Ovary (tissue), 9 donors: Measurements from ENCODE around the gene WBP1L. TPM values are rescaled to one million over a fixed set of nuclear protein-coding genes. Genes with fewer than 3 reads are reported as not detected.
A peak's percentile ranks its signal among the peaks of the same experiment; 100 is the strongest.
"Not testable (repeated sequence)": the region's sequence is repeated elsewhere in the genome, so short reads cannot be mapped to it uniquely, and the experiment has no call there.

Source experiments
- DNase-seq, 5 donors: peaks; one replicate each; pipeline ENCODE4 v3.0.0-alpha.2; 2019 to 2020
- H3K27ac ChIP-seq, 2 donors: fragments of 200-600 bp; one replicate each; pipeline versions ENCODE4 v1.5.1 to v1.8.0; 2019 to 2022
- H3K27me3 ChIP-seq: fragments of 200-600 bp; one replicate; pipeline ENCODE4 v1.8.0; 2022
- H3K36me3 ChIP-seq: fragments of 200-600 bp; sonication (generic); one replicate; pipeline ENCODE4 v1.5.1; 2019
- H3K4me1 ChIP-seq: one replicate; pipeline ENCODE4 v1.8.1; 2013; ENCODE audit warnings: mild to moderate bottlenecking, moderate library complexity; ENCODE audit not compliant: insufficient read depth
- H3K4me3 ChIP-seq: fragments of 200-600 bp; sonication (generic); one replicate; pipeline ENCODE4 v1.5.1; 2017
- H3K9me3 ChIP-seq, 2 donors: fragments of 200-600 bp in 1 of 2; sonication (generic) in 1 of 2; one replicate each; pipeline versions ENCODE4 v1.5.1 to v1.8.1; 2013 to 2019; ENCODE audit warnings: mild to moderate bottlenecking in 1 of 2, moderate library complexity in 1 of 2
- CTCF ChIP-seq, 3 donors: fragments of 450-650 bp in 2 of 3; fragments of 200-600 bp in 1 of 3; IDR thresholded peaks; one replicate each; pipeline versions ENCODE4 v1.5.1 to v1.8.0; 2016 to 2022; ENCODE audit warnings: antibody characterized with exemption in 3 of 3, mild to moderate bottlenecking in 1 of 3
- EP300 ChIP-seq: sonication (generic); formaldehyde crosslinking; IDR thresholded peaks from one replicate; pipeline ENCODE4 v1.6.1; 2017; ENCODE audit warnings: antibody characterized with exemption
- POLR2A ChIP-seq: fragments of 450-650 bp; IDR thresholded peaks from one replicate; pipeline ENCODE4 v1.6.1; 2017; ENCODE audit warnings: antibody characterized with exemption, mild to moderate bottlenecking, moderate library complexity
- WGBS, 3 donors: extraction: QIAGEN DNeasy Blood & Tissue Kit in 1 of 3; methylation state at CpG; one replicate each; pipeline versions ENCODE4 v1.1.5 to v1.1.7; 2013 to 2017; 5-methylcytosine and 5-hydroxymethylcytosine counted together
- intact Hi-C, 4 donors: fragments of 100-400 bp; cut with DNase I; formaldehyde crosslinking; loops; one replicate each; pipeline versions ENCODE4 v1.11.0 to v1.15.1; 2022 to 2023
- polyA plus RNA-seq, 2 donors: library from polyadenylated mRNA; stranded (reverse); fragments of 200-250 nt in 1 of 2; fragments of 350-450 nt in 1 of 2; fragmentation: Illumina TruSeq in 1 of 2; extraction: RNeasy Lipid Tissue Mini Kit (QIAGEN cat#74804) in 1 of 2; gene quantifications; one replicate each; pipeline ENCODE4 v1.2.3, GENCODE V29; 2013 to 2014
- total RNA-seq, 7 donors: library from RNA; depleted of rRNA in 2 of 7; stranded (reverse); fragments of >200 nt in 2 of 7; fragmentation: NEBNext Ultra II Directional in 3 of 7; extraction: Animal tissue kit (Norgen Biotek cat#: 25700) in 3 of 7; gene quantifications; one replicate each; pipeline versions ENCODE4 v1.1.0 to v1.2.4, GENCODE V29; 2016 to 2023
- donor health status: DM: no; HTN: no; CAD: no; lungs with moderate emphysema.
- donor health status: DM: no; HTN: no; CAD: no.
- donor health status: Bipolar disorder and iron deficiency.
- donor health status: DM: yes; HTN: yes; CAD: no.
- donor health status: DM: no; HTN: no; CAD: no.
- donor health status: DM: yes; HTN: yes; CAD: no.

WBP1L gene
- total and polyA plus RNA-seq, 9 donors, result 40.6 to 71.8 (median 51.1) TPM

- 16 to 26% (median 21%) methylated on average over 12 of the region's 12 CpGs for WGBS, 3 donors
- H3K4me3 ChIP-seq, result no peak overlapping the region
- DNase-seq, result peak; percentile 44 to 69 (median 59)
- no peaks in the 10 kb centered on the region for H3K27me3 ChIP-seq
- no peaks in the 10 kb centered on the region for H3K9me3 ChIP-seq
- H3K27ac ChIP-seq, result peak overlapping the region; percentile 75 to 84
- H3K4me1 ChIP-seq, result peaks cover 16% of the 10 kb centered on the region
- no peaks in the 10 kb centered on the region for H3K36me3 ChIP-seq
- TF ChIP-seq POLR2A (peak; percentile 30), EP300 (no peak)
- intact Hi-C loops, result loop anchor here in 3 of 4 donors (5.0 to 10.0 kb wide), 3 partner anchors 64 to 81 kb away; no protein-coding TSS in a partner anchor
Observed at GRCh38 chr10:102815790-102816549, 72.2 kb downstream of the WBP1L start.

GRCh38 chr10:102817175-102817574, 73.4 kb downstream of the WBP1L start:
- Histone ChIP-seq H3K9me3 (no peaks in the 10 kb centered on the region), H3K27me3 (no peaks in the 10 kb centered on the region), H3K27ac (peak overlapping the region; percentile 5 to 84), H3K4me3 (no peak overlapping the region), H3K4me1 (peaks cover 16% of the 10 kb centered on the region), H3K36me3 (no peaks in the 10 kb centered on the region)
- DNase-seq, result no peak
- TF ChIP-seq POLR2A, result no peak
- TF ChIP-seq CTCF (IDR thresholded peaks at IDR 0.05), result no peak
- TF ChIP-seq EP300, result no peak
- intact Hi-C loops, result loop anchor here in 3 of 4 donors (5.0 to 10.0 kb wide), 3 partner anchors 65 to 82 kb away; no protein-coding TSS in a partner anchor
- 95 to 98% (median 95%) methylated on average over 4 of the region's 4 CpGs for WGBS, 3 donors

GRCh38 chr10:102819054-102819453, 75.3 kb downstream of the WBP1L start:
- no peak overlapping the region for H3K4me3 ChIP-seq
- H3K27ac ChIP-seq, result no peak overlapping the region
- no peaks in the 10 kb centered on the region for H3K9me3 ChIP-seq
- H3K27me3 ChIP-seq, result no peaks in the 10 kb centered on the region
- peaks cover 16% of the 10 kb centered on the region for H3K4me1 ChIP-seq
- 75 to 86% (median 83%) methylated on average over 6 of the region's 6 CpGs for WGBS, 3 donors
- no peaks in the 10 kb centered on the region for H3K36me3 ChIP-seq
- DNase-seq, result no peak
- TF ChIP-seq EP300, result no peak
- TF ChIP-seq POLR2A, result no peak
- no peak for TF ChIP-seq CTCF (IDR thresholded peaks at IDR 0.05)
- intact Hi-C loops, result loop anchor here in 3 of 4 donors (5.0 to 10.0 kb wide), 3 partner anchors 67 to 84 kb away; no protein-coding TSS in a partner anchor

- not testable (repeated sequence) for H3K4me1 ChIP-seq, H3K27ac ChIP-seq, DNase-seq, H3K27me3 ChIP-seq, H3K9me3 ChIP-seq, H3K4me3 ChIP-seq, H3K36me3 ChIP-seq
- intact Hi-C loops, result loop anchor here in 1 of 4 donors (10.0 kb wide), 1 partner anchor 85 kb away; no protein-coding TSS in a partner anchor
- WGBS, 3 donors, result 93 to 96% (median 93%) methylated on average over 5 of the region's 5 CpGs
Observed at GRCh38 chr10:102820008-102820407, 76.3 kb downstream of the WBP1L start.

GRCh38 chr10:102822222-102822621, 78.5 kb downstream of the WBP1L start:
- no peaks in the 10 kb centered on the region for H3K9me3 ChIP-seq
- TF ChIP-seq CTCF (IDR thresholded peaks at IDR 0.05) (no peak), EP300 (no peak), POLR2A (no peak)
- H3K4me3 ChIP-seq, result no peak overlapping the region
- H3K27ac ChIP-seq, result no peak overlapping the region
- H3K27me3 ChIP-seq, result no peaks in the 10 kb centered on the region
- 81 to 91% (median 86%) methylated on average over 12 of the region's 12 CpGs for WGBS, 3 donors
- no peak for DNase-seq
- H3K36me3 ChIP-seq, result no peaks in the 10 kb centered on the region
- H3K4me1 ChIP-seq, result no peaks in the 10 kb centered on the region
- intact Hi-C loops, result loop anchor here in 1 of 4 donors (10.0 kb wide), 1 partner anchor 87 kb away; no protein-coding TSS in a partner anchor
